Dendritic cell treated with granulocyte-macrophage colony-stimulating factor and Interleukin-4, amounts not matched to agents 40 ng/mL and 50 ng/mL, for 4 days (primary cell): ENCODE measurements around the gene FUCA1.

Experiments used
- H3K27ac Mint-ChIP-seq: one replicate; pipeline ENCODE4 v1.8.0; 2022; ENCODE audit warnings: mild to moderate bottlenecking, mixed read lengths
- H3K27me3 Mint-ChIP-seq: one replicate; pipeline ENCODE4 v1.8.0; 2022; ENCODE audit warnings: mild to moderate bottlenecking, mixed read lengths
- H3K36me3 Mint-ChIP-seq: one replicate; pipeline ENCODE4 v1.8.0; 2022; ENCODE audit warnings: low read depth, mixed read lengths
- H3K4me1 Mint-ChIP-seq: one replicate; pipeline ENCODE4 v1.8.0; 2022; ENCODE audit warnings: low read depth, mixed read lengths
- H3K4me3 Mint-ChIP-seq: one replicate; pipeline ENCODE4 v1.8.0; 2022; ENCODE audit warnings: mild to moderate bottlenecking, moderate library complexity, mixed read lengths
- H3K9me3 Mint-ChIP-seq: one replicate; pipeline ENCODE4 v1.8.0; 2022; ENCODE audit warnings: mixed read lengths
- intact Hi-C: fragments of 100-400 bp; cut with micrococcal nuclease; formaldehyde crosslinking; loops from one replicate; pipeline ENCODE4 v1.15.0; 2022

Gene FUCA1

DNA sequence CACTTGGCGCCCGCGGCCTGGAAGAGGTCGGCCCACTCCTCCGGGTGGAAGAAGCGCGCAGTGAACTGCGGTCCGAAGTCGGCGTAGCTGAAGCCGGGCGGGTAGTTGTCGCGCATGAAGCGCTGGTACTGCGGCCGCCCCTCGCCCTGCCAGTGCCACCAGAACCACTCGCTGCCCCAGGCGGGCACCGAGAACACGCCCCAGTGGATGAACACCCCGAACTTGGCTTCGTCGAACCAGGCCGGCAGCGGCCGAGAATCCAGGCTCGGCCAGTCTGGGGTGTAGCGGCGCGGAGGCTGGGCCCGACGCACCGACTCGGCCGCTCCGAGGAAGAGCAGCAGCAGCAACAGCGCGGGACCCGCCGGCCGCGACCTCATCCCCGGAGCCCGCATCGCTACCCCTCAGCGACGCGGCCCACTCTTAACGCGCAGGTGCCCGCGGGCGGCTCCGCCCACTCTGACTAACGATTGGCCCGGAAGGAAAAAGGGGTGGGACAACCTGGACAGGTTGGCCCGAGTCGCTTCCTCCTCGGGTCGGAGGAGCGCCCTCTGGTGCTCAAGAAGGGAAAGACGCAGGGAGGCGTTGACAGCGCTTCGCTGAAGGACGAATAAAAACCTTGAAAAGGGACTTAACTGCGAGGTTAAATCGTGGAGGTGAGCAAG is at the start of gene FUCA1:
FUCA1 (minus strand) TSS at position 396 of the 662 bp plus-strand sequence; CDS start at position 392, 4 bp downstream.
- Mint-ChIP-seq H3K9me3 (no peaks in the 10 kb centered on the region), H3K4me1 (peaks cover 52% of the 10 kb centered on the region), H3K4me3 (peak within 1 kb of the TSS; percentile 85), H3K27me3 (no peaks in the 10 kb centered on the region), H3K27ac (peak within 1 kb of the TSS; percentile 55), H3K36me3 (peaks cover 37% of the 10 kb centered on the region)
- intact Hi-C loops = loop anchor here (1.0 to 10.0 kb wide), 3 partner anchors 48 to 93 kb away; partner anchors contain the start of gene PITHD1

DNA sequence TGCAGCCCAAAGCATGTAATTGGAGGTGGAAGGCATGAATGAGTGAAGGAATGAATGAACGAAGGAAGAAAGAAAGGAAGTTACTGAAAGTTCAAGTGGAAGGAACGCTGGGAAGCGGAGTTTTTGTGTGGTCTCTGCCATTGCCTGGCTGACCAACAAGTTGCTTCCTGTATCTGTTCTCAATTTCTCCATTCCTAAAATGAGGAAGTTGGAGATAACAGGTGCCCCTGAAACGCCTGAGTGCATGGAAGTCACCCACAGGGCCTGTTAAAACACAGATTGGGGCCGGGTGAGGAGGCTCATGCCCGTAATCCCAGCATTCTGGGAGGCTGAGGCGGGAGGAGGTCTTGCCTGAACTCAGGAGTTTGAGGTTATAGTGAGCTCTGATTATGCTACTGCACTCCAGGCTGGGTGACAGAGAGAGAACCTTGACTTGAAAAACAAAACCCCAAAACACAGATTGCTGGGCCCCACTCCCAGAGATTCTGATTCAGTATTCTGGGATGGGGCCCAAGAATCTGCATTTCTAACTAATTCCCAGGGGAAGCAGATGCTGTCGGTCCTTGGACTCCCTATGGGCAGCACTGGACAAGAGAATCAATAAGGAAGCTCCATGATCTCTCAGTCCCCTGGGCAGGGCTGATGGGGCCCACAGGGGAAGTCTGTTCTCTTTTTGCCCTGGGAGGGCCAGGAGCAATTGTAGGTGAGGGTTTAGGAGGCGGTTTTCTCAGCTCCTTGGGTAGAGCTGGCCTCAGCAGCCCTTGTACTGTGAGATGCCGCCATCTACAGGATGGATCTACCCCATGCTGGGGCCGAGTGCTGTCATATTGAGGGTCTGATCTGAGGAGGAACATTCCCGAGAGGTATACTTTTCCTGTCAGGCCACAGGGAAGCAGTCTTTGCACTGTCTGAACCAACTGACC is 48.4 kb upstream of the FUCA1 start:
- peaks cover 59% of the 10 kb centered on the region for H3K4me1 Mint-ChIP-seq
- H3K36me3 Mint-ChIP-seq = no peaks in the 10 kb centered on the region
- H3K9me3 Mint-ChIP-seq = no peaks in the 10 kb centered on the region
- H3K27me3 Mint-ChIP-seq = no peaks in the 10 kb centered on the region
- peak overlapping the region; percentile 71 for H3K27ac Mint-ChIP-seq
- no peak overlapping the region for H3K4me3 Mint-ChIP-seq
- intact Hi-C loops = loop anchor here (1.0 kb wide), 3 partner anchors 48 to 144 kb away; partner anchors contain the start of gene FUCA1

DNA sequence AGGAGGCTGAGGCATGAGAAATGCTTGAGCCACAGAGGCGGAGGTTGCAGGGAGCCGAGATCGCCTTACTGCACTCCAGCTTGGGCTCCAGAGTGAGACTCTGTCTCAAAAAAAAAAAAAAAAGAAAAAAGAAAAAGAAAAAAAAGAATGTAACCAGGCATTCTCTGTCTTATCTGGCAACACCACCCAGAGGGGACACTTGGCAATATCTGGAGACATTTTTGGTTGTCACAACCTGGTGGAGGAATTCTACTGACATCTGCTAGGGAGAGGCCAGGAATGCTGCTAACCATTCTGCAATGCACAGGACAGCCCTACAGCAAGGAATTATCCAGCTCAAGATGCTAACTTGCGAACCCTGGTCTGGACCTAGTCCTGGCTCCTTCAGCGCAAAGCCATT is 47.4 kb upstream of the FUCA1 start:
- no peak overlapping the region for H3K4me3 Mint-ChIP-seq
- no peaks in the 10 kb centered on the region for H3K9me3 Mint-ChIP-seq
- intact Hi-C loops = no loop called here
- H3K36me3 Mint-ChIP-seq = no peaks in the 10 kb centered on the region
- no peaks in the 10 kb centered on the region for H3K27me3 Mint-ChIP-seq
- peak overlapping the region; percentile 71 for H3K27ac Mint-ChIP-seq
- H3K4me1 Mint-ChIP-seq = peaks cover 68% of the 10 kb centered on the region

DNA sequence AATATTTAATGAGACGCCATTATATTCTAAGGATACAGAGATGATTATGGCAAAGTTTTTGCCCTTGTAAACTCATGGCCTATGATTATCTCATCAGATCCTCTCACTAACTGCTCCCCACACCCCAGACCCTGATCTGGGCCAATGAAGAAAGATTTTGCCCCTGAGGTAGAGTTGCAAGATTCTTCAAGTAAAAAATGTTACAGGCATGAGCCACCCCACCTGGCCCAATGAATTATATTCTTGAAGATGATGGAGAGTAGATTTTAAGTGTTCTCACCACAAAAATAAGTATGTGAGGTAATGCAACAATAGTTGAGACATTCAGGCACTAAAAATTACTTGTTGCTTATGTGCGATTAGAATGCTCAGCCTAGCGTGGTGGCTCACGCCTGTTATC is 46.8 kb upstream of the FUCA1 start:
- H3K27me3 Mint-ChIP-seq = no peaks in the 10 kb centered on the region
- peaks cover 69% of the 10 kb centered on the region for H3K4me1 Mint-ChIP-seq
- no peaks in the 10 kb centered on the region for H3K36me3 Mint-ChIP-seq
- no peak overlapping the region for H3K4me3 Mint-ChIP-seq
- no peak overlapping the region for H3K27ac Mint-ChIP-seq
- intact Hi-C loops = no loop called here
- H3K9me3 Mint-ChIP-seq = no peaks in the 10 kb centered on the region

DNA sequence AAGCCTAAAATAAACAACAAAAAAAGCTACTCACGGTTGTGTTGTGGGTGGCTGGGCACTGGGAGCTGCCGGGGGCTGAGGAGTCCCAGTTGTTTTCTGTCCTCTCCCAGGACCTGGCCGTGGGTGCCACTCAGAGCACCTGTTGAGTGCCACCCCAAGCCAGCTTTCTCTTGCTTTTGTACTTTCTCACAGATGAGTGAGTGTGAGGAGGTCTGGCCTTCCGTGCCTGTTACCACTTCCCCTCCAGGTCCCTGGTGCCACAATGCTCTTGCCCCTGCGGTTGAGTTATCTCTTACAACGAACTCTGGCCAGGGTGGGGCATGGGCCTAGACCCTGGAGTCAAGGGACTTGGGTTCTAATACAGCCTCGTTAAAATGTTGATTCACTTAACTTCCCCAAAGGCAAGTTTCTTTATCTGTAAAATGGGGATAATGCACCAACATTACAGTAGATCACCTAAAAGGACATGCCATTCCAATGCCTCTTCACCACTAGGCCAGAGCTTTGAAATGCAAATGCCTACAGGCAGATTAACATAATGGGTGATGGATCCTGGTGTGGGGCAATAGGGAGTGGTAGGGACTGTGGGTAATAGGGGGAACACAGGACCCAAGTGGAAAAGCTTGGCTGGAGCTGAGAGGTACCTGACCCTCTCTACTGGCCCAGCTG is 45.3 kb upstream of the FUCA1 start, which contains the start of gene CNR2:
CNR2 (minus strand) TSS at position 151 of the 669 bp plus-strand sequence. CDS start 37,745 bp downstream, outside the sequence.
- H3K4me1 Mint-ChIP-seq = peaks cover 81% of the 10 kb centered on the region
- H3K4me3 Mint-ChIP-seq = no peak within 1 kb of the TSS
- intact Hi-C loops = no loop called here
- H3K9me3 Mint-ChIP-seq = no peaks in the 10 kb centered on the region
- H3K27me3 Mint-ChIP-seq = no peaks in the 10 kb centered on the region
- H3K36me3 Mint-ChIP-seq = no peaks in the 10 kb centered on the region
- peak within 1 kb of the TSS; percentile 48 for H3K27ac Mint-ChIP-seq

DNA sequence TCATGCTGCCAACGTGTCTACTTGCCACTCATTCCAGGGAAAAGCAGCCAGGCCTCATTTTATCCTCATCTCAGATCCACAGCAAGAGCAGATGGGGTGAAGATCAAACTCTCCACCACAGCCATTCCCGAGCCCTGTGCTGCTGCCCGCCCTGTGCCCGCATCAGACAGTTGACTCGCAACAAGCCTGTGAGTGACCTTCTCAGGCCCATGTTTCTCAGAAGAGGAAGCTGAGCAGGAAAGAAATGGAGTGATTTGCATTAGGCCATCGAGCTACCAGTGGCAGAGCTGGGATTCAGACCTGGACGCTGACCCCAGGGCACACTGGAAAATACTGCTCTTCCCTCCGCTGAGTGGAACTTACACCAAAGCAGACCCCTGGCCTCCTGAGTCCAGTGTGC is 43.8 kb upstream of the FUCA1 start:
- intact Hi-C loops = no loop called here
- peak overlapping the region; percentile 48 for H3K27ac Mint-ChIP-seq
- H3K9me3 Mint-ChIP-seq = no peaks in the 10 kb centered on the region
- no peak overlapping the region for H3K4me3 Mint-ChIP-seq
- no peaks in the 10 kb centered on the region for H3K27me3 Mint-ChIP-seq
- peaks cover 79% of the 10 kb centered on the region for H3K4me1 Mint-ChIP-seq
- no peaks in the 10 kb centered on the region for H3K36me3 Mint-ChIP-seq

DNA sequence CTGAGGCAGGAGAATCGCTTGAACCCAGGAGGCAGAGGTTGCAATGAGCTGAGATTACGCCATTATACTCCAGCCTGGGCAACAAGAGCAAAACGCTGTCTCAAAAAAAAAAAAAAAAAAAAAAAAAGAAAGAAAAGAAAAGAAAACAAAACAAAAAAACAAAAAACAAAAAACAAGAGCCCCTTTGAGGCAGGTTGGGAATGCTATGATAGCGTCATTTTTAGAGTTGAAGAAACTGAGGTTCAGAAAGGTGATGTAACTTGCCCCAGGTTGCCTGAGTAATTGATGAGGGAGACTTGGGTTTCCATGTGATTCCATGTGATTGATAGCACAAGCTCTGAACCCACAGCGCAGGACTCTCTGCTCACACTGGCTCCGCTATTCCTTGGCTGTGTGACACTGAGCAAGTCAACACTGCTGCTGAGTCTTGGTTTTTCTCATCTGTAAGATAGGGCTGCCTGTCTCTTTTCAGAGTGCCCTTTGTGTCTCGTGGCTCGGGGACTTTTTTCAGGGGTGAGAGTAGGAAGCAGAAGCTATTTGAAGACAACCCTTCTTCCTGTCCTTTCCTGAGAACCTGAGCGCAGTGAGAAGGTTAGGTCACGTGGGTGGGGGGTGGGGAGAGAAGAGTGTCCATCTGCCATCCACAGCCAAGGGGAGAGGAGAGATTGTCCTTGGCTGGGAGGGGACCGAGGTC is 42.6 kb upstream of the FUCA1 start:
- intact Hi-C loops = no loop called here
- Mint-ChIP-seq H3K4me1 (peaks cover 72% of the 10 kb centered on the region), H3K27ac (peak overlapping the region; percentile 39), H3K27me3 (no peaks in the 10 kb centered on the region), H3K4me3 (no peak overlapping the region), H3K9me3 (no peaks in the 10 kb centered on the region), H3K36me3 (no peaks in the 10 kb centered on the region)

DNA sequence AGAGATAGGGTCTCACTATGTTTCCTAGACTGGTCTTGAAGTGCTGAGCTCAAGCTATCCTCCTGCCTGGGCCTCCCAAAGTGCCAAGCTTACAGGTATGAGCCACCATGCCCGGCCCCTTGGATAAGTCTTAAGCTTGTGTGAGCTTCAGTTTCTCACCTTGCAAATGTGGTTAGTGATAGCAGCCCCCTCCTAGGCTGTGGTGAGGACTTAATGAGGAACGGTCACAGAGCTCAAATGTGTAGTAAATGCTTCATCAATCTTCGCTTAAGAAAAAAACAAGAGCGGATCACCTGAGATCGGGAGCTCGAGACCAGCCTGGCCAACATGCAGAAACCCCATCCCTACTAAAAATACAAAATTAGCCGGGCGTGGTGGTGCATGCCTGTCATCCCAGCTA is 42.1 kb upstream of the FUCA1 start:
- H3K36me3 Mint-ChIP-seq = no peaks in the 10 kb centered on the region
- no peak overlapping the region for H3K4me3 Mint-ChIP-seq
- no peaks in the 10 kb centered on the region for H3K9me3 Mint-ChIP-seq
- no peak overlapping the region for H3K27ac Mint-ChIP-seq
- peaks cover 2% of the 10 kb centered on the region for H3K27me3 Mint-ChIP-seq
- H3K4me1 Mint-ChIP-seq = peaks cover 72% of the 10 kb centered on the region
- intact Hi-C loops = no loop called here

DNA sequence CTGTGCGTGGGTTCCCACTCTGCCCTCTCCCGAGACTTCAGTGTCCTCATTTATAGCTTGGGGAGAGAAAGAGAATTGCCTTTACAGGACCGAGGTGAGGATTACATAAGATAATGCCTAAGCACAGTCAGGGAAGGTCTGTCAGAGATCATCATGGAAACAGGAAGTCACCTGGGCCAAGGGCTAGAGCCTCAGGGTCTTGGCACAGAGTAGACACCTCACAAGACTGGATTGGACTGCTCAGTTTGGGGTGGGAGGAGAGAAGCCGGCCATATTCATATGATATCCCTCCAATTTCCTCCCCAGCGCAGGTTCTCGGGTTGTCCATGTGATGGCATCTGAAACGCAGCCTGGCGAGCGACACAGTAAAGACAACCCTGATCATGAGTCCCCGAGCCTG is 41.3 kb upstream of the FUCA1 start:
- H3K9me3 Mint-ChIP-seq = no peaks in the 10 kb centered on the region
- H3K27me3 Mint-ChIP-seq = peaks cover 9% of the 10 kb centered on the region
- H3K36me3 Mint-ChIP-seq = no peaks in the 10 kb centered on the region
- H3K4me3 Mint-ChIP-seq = no peak overlapping the region
- H3K27ac Mint-ChIP-seq = peak overlapping the region; percentile 79
- peaks cover 68% of the 10 kb centered on the region for H3K4me1 Mint-ChIP-seq
- intact Hi-C loops = no loop called here

DNA sequence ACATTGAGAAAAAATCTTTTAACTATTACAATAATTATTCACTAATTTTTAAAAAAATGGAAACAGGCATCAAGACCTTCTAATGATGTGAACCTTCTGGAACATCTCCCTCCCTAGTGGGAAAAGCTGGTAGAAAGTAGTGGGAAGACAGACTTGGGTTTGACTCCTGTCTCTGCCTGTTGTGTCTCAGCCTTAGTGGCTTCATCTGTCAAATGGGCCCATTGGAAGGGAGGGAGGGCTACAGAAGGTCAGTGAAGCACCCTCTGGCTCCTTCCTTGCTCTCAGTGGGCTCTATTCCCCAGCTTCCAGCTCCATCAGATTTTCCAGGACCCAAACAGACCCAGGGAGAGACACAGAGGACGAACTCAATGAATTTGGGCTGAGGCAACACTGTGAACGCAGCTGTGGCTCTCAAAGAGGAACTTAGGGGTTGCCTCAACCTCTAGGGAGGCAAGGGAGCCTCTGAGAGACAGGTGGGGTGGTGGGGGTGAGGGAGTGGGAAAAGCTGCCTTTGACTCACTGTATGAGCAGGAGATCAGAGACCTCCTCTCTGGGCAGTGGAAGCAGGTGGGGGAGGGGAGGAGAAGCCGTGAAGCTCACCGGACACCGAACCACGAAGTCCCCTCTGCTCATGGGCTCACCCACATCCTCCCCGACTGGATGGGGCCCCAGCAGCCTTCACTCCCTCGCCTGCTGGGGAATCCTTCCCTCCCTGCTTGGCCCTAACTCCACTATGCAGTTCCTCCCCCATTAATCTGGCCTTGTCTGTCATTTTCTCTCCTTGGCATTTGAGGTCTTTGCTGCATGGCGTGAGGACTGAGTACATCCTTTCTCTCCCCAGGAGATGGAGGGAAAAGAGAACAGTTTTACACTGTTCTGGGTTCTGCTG is 40.6 kb upstream of the FUCA1 start:
- Mint-ChIP-seq H3K36me3 (no peaks in the 10 kb centered on the region), H3K27ac (peak overlapping the region; percentile 79), H3K4me1 (peaks cover 63% of the 10 kb centered on the region), H3K27me3 (peaks cover 16% of the 10 kb centered on the region), H3K4me3 (no peak overlapping the region), H3K9me3 (no peaks in the 10 kb centered on the region)
- intact Hi-C loops = no loop called here

DNA sequence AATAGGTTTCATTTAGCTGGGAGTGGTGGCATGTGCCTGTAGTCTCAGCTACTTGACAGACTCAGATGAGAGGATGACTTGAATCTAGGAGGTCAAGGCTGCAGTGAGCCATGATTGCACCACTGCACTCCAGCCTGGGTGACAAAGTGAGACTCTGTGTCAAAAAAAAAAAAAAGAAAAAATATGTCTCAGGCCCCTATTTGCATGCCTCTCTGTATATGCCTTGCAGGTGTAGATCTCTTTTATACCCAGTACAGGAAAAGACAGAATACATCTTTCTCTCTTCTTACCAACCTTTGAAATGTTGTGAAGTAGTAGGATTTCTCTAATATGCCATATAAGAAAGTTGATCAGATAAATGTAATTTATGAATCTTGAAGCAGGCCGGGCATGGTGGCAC is 38.6 kb upstream of the FUCA1 start:
- Mint-ChIP-seq H3K4me1 (peaks cover 43% of the 10 kb centered on the region), H3K27ac (no peak overlapping the region), H3K27me3 (peaks cover 33% of the 10 kb centered on the region), H3K9me3 (no peaks in the 10 kb centered on the region), H3K4me3 (no peak overlapping the region), H3K36me3 (no peaks in the 10 kb centered on the region)
- intact Hi-C loops = no loop called here

DNA sequence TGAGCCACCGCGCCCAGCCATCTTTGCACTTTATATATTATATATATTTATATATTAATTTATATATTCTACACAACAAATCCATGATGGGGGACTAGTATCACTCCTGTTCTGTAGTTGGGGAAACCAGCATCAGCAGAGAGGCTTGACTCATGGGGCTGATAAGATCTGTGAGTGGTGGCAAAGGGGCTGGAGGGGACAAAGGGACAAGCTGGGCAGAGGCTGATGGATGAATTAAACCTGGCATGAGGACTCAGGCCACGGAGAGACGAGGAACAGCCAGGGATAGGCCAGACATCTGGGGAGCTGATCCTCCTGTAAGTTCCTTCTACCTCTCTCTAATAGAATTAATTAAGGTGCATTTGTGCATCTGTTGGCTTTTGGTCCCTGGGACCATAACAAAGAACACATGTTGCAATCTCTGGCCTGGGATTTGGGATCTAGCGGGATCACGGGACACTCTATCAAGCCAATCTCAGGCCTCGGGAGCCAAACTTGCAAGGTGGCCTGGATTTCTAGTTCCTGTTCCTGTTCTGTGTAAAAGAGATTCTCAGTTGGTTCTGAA is 37.5 kb upstream of the FUCA1 start:
- peaks cover 34% of the 10 kb centered on the region for H3K4me1 Mint-ChIP-seq
- no peaks in the 10 kb centered on the region for H3K9me3 Mint-ChIP-seq
- H3K4me3 Mint-ChIP-seq = no peak overlapping the region
- H3K27me3 Mint-ChIP-seq = peaks cover 45% of the 10 kb centered on the region
- H3K27ac Mint-ChIP-seq = no peak overlapping the region
- intact Hi-C loops = no loop called here
- H3K36me3 Mint-ChIP-seq = no peaks in the 10 kb centered on the region
